NCI-H510A (cell line): Measurements from ENCODE around the gene TUBG2.

Experiments
- DNase-seq: peaks from one replicate; lab custom pipeline; 2025; lab: John Stamatoyannopoulos, UW

Gene TUBG2

DNA sequence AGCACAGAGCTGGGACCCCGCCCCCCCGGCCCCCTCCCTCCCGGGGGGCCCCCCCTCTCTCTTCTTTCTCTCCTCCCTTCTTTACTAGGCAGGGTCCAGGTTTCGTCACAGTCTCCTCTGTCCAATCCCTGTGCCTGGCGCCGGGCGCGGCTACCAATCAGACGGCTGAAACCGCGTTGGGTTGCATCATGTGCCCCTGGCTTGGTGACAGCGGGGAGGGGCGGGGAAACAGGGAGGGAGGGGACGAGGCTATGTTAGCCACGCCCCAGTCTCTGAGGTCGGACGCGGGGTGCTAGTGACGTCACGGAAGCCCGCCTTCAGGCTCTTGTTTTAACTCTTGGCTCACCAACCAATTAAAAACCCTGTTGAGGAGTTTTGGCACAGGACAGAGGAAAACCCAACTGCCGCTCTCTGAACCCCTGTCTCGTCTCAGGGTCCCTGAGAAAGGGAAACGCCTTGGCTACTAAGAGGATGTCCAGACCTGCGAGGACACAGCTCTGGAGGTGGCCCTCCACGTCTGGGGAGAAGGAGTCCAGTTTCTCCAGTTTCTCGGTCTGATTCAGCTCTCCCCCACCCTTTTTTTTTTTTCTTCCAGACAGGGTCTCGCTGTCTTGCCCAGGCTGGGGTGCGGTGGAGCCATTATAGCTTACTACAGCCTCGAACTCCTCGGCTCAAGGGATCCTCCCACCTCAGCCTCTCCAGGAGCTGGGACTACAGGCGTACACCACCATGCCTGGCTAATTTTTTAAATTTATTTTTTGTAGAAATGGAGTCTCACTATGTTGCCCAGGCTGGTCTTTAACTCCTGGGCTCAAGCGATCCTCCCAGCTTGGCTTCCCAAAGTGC is 18.2 kb downstream of the TUBG2 start:
- peak; percentile 99 for DNase-seq

DNA sequence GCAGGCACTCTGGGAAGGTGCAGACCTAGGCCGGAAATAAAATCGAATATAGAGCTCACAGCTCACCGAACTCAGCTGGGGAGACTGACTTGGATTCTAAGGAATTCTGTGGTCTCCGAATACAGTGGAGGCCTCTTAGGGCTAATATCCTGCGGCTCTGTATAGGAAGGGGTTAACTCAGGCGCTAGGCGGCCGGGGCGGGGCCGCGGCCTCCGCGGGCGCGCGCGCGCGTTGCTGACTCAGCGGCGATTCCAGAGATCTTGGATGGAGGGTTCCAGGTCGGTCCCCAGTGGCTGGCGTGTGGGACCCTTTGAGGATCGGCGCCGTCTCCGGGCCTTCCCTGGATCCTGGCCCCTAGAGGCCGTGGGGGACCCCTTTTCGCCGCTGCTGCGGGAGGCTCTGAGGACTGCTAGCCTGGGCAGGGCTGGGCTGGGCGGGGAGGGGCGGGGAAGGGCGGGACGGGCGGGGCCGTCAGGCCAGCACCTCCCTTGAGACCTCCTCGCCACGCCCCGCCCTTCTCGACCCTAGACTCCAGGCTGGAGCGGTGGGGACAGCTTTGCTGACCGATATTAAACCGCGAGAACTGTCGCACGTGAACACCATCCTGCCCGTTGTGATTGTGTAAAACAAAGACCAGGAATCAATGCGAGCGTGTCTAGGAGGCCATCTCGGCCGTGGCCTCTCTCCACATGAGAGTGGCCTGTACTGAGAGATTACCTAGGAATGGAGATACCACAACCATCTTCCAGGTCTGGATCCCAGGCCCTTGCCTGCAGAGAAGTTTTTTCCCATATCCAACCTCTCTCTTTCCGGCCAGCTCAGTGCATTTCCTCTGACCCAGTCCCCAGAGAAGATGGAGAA is 19.1 kb downstream of the TUBG2 start:
- DNase-seq, result peak; percentile 86

- DNase-seq, result peak; percentile 65
Observed at GRCh38 chr17:42678951-42679491, 19.9 kb downstream of the TUBG2 start.

DNA sequence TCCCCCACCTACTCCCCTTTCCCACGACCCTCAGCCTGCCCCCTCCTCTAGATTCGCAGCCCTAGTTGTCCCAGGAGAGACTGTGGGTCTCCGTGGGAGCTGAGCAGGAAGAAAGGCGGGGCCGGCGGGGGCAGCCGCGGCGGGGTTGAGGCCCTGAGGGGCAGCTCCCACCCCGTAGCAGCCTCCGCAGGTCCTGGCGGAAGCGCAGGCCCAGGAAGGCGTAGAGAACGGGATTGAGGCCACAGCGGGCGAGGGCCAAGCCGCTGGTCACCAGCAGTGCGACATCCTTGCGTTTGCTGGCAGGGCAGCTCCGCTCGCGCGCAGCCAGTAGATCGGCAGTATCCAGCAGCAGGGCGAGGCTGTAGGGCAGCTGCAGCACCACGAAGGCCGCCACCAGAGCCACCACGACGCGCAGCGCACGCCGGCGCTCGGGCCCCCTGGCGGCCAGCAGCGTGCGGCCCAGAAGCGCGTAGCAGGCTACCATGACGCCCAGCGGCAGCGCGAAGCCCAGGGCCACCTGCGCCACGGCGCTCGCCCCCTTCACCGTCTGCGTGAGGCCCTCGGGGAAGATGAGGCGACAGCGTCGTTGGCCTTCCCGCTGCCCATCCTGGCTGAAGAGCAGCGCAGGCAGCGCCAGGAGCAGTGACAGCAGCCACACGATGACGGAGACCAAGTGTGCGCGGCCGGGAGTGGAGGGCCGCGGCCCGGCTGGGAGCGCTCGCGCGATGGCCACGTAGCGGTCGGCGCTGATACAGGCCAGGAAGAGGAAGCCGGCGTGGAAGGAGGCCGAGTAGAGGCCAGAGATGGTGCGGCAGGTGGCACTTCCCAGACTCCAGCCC is 20.6 kb downstream of the TUBG2 start:
- DNase-seq, result peak; percentile 83

- DNase-seq, result peak; percentile 65
Observed at GRCh38 chr17:42680331-42680808, 21.3 kb downstream of the TUBG2 start.

GRCh38 chr17:42681976-42682721 is 23.1 kb downstream of the TUBG2 start, which contains the start of gene CNTNAP1:
TSS of gene CNTNAP1 (plus strand) at chr17:42682531. CDS start at chr17:42682830, 299 bp downstream.
- DNase-seq, result peak; percentile 57

- peak; percentile 57 for DNase-seq
Observed at GRCh38 chr17:42682722-42683403, 23.8 kb downstream of the TUBG2 start.

GRCh38 chr17:42683407-42684034 is 24.4 kb downstream of the TUBG2 start:
- peak; percentile 65 for DNase-seq

GRCh38 chr17:42684929-42685556 is 26.0 kb downstream of the TUBG2 start:
- no peak for DNase-seq

GRCh38 chr17:42685831-42686230 is 26.7 kb downstream of the TUBG2 start:
- no peak for DNase-seq

- DNase-seq, result no peak
Observed at GRCh38 chr17:42686520-42687128, 27.5 kb downstream of the TUBG2 start.

DNA sequence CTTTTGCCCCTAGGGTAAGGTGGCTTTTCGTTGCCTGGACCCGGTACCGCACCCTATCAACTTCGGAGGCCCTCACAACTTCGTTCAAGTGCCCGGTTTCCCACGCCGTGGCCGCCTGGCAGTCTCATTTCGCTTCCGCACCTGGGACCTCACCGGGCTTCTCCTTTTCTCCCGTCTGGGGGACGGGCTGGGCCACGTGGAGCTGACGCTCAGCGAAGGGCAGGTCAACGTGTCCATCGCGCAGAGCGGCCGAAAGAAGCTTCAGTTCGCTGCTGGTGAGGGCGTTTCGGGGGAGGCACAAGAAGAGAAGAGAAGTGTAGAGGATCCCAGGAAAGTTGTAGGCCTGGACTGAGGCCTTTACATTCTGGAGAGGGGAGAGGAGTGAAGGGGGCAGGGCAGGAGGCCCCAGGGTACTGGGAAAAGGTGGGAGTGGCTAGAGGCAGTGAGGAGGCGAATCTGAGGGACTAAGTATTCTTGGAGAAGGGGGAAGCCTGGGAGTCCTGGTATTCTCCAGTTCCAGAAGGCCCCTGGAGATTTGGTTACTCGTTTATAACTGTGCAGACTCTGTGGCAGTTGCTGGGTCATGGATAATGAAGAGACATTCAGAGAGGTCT is 28.7 kb downstream of the TUBG2 start:
- no peak for DNase-seq

GRCh38 chr17:42690596-42690995 is 31.5 kb downstream of the TUBG2 start:
- no peak for DNase-seq

DNA sequence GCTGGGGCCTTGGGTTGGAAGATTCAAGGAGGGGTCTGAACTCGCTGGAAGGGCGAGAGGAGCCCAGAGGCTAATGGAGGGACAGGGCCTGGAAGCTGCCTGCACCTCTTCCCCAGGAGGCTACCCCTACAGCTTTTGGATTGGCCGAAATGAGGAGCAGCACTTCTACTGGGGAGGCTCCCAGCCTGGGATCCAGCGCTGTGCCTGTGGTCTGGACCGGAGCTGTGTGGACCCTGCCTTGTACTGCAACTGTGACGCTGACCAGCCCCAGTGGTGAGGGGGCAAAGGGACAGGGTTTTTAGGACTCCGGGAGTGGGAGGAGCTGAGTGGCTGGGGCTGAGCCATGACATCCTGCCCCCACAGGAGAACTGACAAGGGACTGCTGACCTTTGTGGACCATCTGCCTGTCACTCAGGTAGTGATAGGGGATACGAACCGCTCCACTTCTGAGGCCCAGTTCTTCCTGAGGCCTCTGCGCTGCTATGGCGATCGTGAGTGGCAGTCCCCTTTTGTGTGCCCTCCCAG is 32.0 kb downstream of the TUBG2 start:
- DNase-seq, result no peak

GRCh38 chr17:42692489-42692888 is 33.4 kb downstream of the TUBG2 start:
- DNase-seq, result no peak

DNA sequence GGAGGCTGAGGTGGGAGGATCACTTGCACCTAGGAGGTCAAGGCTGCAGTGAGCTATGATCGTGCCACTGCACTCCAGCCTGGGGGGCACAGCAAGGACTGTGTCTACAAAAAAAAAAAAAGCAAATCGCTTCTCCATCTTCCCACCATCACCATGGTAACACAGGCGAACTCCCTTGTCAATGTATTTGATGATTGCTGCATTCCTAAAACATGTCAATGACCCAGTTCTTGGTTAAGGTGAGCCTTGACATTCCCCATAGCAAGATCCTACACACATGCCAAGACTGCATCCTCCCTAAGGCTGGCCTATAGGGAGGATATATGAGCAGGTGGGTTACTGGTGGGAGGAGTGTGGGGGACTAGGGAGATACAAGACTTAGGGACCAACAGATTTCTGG is 35.4 kb downstream of the TUBG2 start:
- no peak for DNase-seq

DNA sequence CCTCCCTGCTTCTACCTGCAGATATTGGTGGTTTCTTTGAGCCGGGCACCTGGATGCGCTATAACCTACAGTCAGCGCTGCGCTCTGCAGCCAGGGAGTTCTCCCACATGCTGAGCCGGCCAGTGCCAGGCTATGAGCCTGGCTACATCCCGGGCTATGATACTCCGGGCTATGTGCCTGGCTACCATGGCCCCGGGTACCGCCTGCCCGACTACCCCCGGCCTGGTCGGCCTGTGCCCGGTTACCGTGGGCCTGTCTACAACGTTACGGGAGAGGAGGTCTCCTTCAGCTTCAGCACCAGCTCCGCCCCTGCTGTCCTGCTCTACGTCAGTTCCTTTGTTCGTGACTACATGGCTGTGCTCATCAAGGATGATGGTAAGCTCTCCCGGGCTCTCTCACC is 36.4 kb downstream of the TUBG2 start:
- no peak for DNase-seq
